Limb (tissue), 2 donors: Measurements from ENCODE around the gene SPTA1.

ENCODE experiments used
- DNase-seq, 2 donors: peaks; one replicate each; pipeline ENCODE4 v3.0.0-alpha.2; 2016; ENCODE audit errors: extremely low spot score in 2 of 2

SPTA1 gene

DNA sequence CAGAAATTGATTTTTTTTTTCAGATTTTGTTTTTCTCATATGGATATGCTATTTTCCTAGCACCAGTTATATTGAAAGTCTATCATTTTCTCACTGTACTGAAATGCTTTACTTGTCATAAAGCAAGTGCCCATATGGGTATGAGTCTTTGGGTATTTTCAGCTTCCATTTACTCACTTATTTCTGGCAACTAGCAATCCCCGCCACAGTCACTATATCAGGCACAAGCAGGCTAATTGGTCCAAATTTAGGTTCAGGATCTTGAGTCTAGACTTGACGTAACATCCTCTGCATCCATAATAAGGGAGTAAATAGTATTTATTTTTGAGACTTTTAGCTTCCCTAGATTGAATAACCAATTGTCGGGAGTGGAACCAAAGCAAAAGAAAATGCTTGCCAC, 109.0 kb downstream of the SPTA1 start:
- DNase-seq, result no peak

DNA sequence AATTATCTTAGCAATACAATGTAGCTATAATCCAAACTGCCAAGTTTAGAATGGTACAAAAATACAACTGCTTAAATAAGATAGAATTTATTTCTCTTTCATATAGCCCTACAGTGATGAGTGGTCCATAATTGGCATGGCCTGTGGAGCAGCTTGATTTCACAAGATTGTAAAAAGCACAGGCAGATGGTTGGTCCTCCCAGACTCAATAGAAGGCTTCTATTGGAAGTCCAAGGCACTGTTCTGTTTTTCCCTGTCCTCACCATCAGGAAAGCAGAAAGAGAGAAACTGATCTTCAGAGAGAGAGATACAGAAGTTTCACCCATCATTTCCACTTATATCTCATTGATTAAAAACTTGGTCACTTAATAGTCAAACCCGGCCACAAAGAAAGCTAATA, 114.3 kb downstream of the SPTA1 start:
- no peak for DNase-seq

DNA sequence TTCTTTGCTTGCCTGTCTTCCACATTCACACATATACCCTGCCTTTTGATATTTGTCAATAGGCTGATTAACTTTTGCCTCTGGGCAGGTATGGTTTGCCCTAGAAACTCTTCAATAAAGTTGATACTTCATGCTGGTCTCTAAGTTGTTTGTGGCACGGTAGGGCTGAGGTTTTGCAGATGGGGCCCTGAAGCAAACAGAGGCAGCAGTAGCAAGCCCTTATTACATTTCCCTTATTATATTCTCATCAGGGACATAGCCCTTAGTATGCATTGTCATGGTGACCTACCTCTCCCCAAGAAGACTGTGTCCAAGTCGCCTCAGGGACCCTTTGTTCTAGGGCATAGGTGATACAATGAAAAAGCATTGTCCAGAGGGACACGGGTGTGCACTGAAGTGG, 116.0 kb downstream of the SPTA1 start, which contains the start of gene OR6P1:
Gene OR6P1 (minus strand): TSS at position 101 of the 400 bp plus-strand sequence. CDS start 6,976 bp downstream, outside the sequence.
- no peak for DNase-seq

DNA sequence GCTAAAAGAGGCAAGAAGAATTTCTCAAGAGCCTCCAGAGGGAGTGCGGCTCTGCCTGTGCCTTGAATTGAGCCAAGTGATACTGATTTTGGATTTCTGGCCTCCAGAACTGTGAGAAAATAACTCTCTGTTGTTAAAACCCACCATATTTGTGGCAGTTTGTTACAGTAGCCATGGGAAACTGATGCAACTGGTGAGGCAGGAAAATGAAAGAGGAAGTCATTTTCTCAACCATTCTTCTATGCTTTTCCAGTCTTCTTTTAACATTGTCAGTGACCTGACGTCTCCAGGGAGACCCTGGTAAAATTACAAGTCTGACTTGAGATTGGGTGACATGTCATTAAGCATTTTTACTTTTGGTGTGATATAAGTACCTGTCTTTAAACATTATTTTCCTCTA, 121.9 kb downstream of the SPTA1 start:
- no peak for DNase-seq

DNA sequence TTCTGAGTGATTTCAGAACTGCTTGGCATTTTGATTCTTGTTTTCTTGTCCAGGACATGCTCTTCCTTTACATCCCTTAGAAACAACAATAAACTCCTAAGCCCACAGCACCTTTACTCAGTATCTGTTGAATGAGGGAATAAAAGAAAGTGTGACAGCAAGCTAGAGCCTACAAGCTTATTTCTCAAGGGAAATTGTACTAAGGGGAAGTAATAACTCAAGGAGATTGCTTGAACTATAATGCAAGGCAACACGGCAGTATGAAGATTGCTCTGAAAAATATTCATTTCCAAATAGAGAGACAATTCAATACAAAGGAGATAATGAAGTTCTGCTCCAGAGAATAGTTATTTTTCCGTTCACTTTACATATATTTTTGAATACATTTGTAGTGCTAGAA, 122.7 kb downstream of the SPTA1 start:
- no peak for DNase-seq
